Upper lobe of left lung (tissue), 4 donors: ENCODE measurements around the gene HCFC1R1.
"Not testable (repeated sequence)": the region's sequence is repeated elsewhere in the genome, so short reads cannot be mapped to it uniquely, and the experiment has no call there.

ENCODE experiments used
- POLR2A ChIP-seq, 4 donors: fragments of 450-650 bp; IDR thresholded peaks; one replicate each; pipeline ENCODE4 v1.5.1; 2016 to 2017; ENCODE audit warnings: antibody characterized with exemption in 4 of 4, mild to moderate bottlenecking in 2 of 4
- POLR2AphosphoS5 ChIP-seq, 2 donors: sonication (generic); formaldehyde crosslinking; IDR thresholded peaks; one replicate each; pipeline ENCODE4 v1.5.1; 2017; ENCODE audit warnings: antibody characterized with exemption in 2 of 2

GRCh38 chr16:3069146-3069545 lies 45.4 kb upstream of the HCFC1R1 start:
- not testable (repeated sequence) for TF ChIP-seq POLR2AphosphoS5, POLR2A (IDR thresholded peaks at IDR 0.05)
